ENCODE data around the gene MAP2K3.
"Not testable (repeated sequence)": the region's sequence is repeated elsewhere in the genome, so short reads cannot be mapped to it uniquely, and the experiment has no call there.

- not testable (repeated sequence) for TF ChIP-seq CTCF, POLR2A (IDR thresholded peaks at IDR 0.05)
Measured at GRCh38 chr17:21346651-21347250, 62.2 kb downstream of the MAP2K3 start.

Measured in lower leg skin (tissue), 3 donors.